Measurements from ENCODE around the gene COL7A1.

The COL7A1 gene

GRCh38 chr3:48514431-48515227 is 80.5 kb downstream of the COL7A1 start:
- DNase-seq (ENCODE audit: extremely low spot score) = no peak
- TF ChIP-seq ARNT (IDR thresholded peaks at IDR 0.05) (no peak), SUZ12 (IDR thresholded peaks at IDR 0.05) (no peak), PKNOX1 (IDR thresholded peaks at IDR 0.05) (no peak), TARDBP (IDR thresholded peaks at IDR 0.05) (no peak), ELF4 (IDR thresholded peaks at IDR 0.05) (no peak), FOXK2 (IDR thresholded peaks at IDR 0.05) (no peak), NFRKB (IDR thresholded peaks at IDR 0.05) (no peak), LEF1 (IDR thresholded peaks at IDR 0.05; ENCODE audit: borderline replicate concordance) (no peak), FOXA1 (IDR thresholded peaks at IDR 0.05) (no peak), SP1 (IDR thresholded peaks at IDR 0.05) (no peak), L3MBTL2 (conservative IDR thresholded peaks at IDR 0.05) (no peak), ZNF384 (IDR thresholded peaks at IDR 0.05) (no peak), HDGF (IDR thresholded peaks at IDR 0.05; ENCODE audit: borderline replicate concordance) (no peak), BHLHE40 (IDR thresholded peaks at IDR 0.05; ENCODE audit: borderline replicate concordance) (no peak), CTBP1 (IDR thresholded peaks at IDR 0.05; ENCODE audit: borderline replicate concordance) (no peak), FOXM1 (IDR thresholded peaks at IDR 0.05; ENCODE audit: borderline replicate concordance) (no peak)
- ChIA-PET CTCF (interaction anchor here (0.7 to 1.3 kb wide), 2 partner anchors 32 to 42 kb away, joined by 3 read pairs; no protein-coding TSS in a partner anchor), POLR2A (no interaction called here)
